HepG2 (cell line): Measurements from ENCODE around the gene CTRB2. TPM values are rescaled to one million over a fixed set of nuclear protein-coding genes. Genes with fewer than 3 reads are reported as not detected.

ENCODE experiments used
- ELF3 ChIP-seq: IDR thresholded peaks from 2 replicates; pipeline ENCODE4 v1.6.1; 2016; ENCODE audit warnings: missing genetic modification reagents, missing compliant biosample characterization
- ESRRA ChIP-seq: sonication (generic); formaldehyde crosslinking; IDR thresholded peaks from 2 replicates; pipeline ENCODE4 v1.5.1; 2020; ENCODE audit warnings: mild to moderate bottlenecking, low read depth, missing genetic modification reagents
- FOXA3 ChIP-seq: IDR thresholded peaks from 2 replicates; pipeline ENCODE4 v1.6.1; 2016; ENCODE audit warnings: missing genetic modification reagents, missing compliant biosample characterization
- KMT2A ChIP-seq: sonication (generic); formaldehyde crosslinking; IDR thresholded peaks from 2 replicates; pipeline ENCODE4 v1.4.0; 2020; ENCODE audit warnings: missing genetic modification reagents
- MXI1 ChIP-seq: IDR thresholded peaks from 3 replicates; pipeline ENCODE4 v1.6.1; 2012; ENCODE audit warnings: low read depth, low read length, inconsistent platforms, borderline replicate concordance
- MYNN ChIP-seq: sonication (generic); formaldehyde crosslinking; IDR thresholded peaks from 2 replicates; pipeline ENCODE4 v1.4.0; 2020; ENCODE audit warnings: mild to moderate bottlenecking, low read depth, missing genetic modification reagents
- NBN ChIP-seq: fragments of 450-650 bp; conservative IDR thresholded peaks from 2 replicates; pipeline ENCODE4 v1.6.1; 2017
- NFE2 ChIP-seq: sonication (generic); formaldehyde crosslinking; IDR thresholded peaks from 2 replicates; pipeline ENCODE4 v1.4.0; 2020; ENCODE audit warnings: missing genetic modification reagents
- SAP130 ChIP-seq: IDR thresholded peaks from 2 replicates; pipeline ENCODE4 v1.6.1; 2016; ENCODE audit warnings: low read depth
- SIN3A ChIP-seq: IDR thresholded peaks from 2 replicates; pipeline ENCODE4 v1.6.1; 2011; ENCODE audit warnings: low read depth, mild to moderate bottlenecking, control low read depth, low read length, borderline replicate concordance
- SNAPC4 ChIP-seq: sonication (generic); formaldehyde crosslinking; IDR thresholded peaks from 2 replicates; pipeline ENCODE4 v1.4.0; 2020; ENCODE audit warnings: mild to moderate bottlenecking, missing genetic modification reagents
- UBTF ChIP-seq: sonication (generic); formaldehyde crosslinking; IDR thresholded peaks from 2 replicates; pipeline ENCODE4 v1.4.0; 2020; ENCODE audit warnings: mild to moderate bottlenecking, missing genetic modification reagents
- ZBTB37 ChIP-seq: sonication (generic); formaldehyde crosslinking; IDR thresholded peaks from 2 replicates; pipeline ENCODE4 v1.4.0; 2020; ENCODE audit warnings: mild to moderate bottlenecking, missing genetic modification reagents
- ZFY ChIP-seq: sonication (generic); formaldehyde crosslinking; IDR thresholded peaks from 2 replicates; pipeline ENCODE4 v1.4.0; 2020; ENCODE audit warnings: missing genetic modification reagents
- ZNF12 ChIP-seq: sonication (generic); formaldehyde crosslinking; IDR thresholded peaks from 2 replicates; pipeline ENCODE4 v1.5.0; 2020; ENCODE audit warnings: missing genetic modification reagents
- ZNF292 ChIP-seq: sonication (generic); formaldehyde crosslinking; IDR thresholded peaks from 2 replicates; pipeline ENCODE4 v1.8.1; 2022; ENCODE audit warnings: mild to moderate bottlenecking, low read depth, missing genetic modification reagents, borderline replicate concordance
- ZNF326 ChIP-seq: sonication (generic); formaldehyde crosslinking; IDR thresholded peaks from 2 replicates; pipeline ENCODE4 v1.4.0; 2020; ENCODE audit warnings: missing genetic modification reagents, borderline replicate concordance
- ZNF468 ChIP-seq: sonication (generic); formaldehyde crosslinking; IDR thresholded peaks from 2 replicates; pipeline ENCODE4 v1.8.0; 2022; ENCODE audit warnings: mild to moderate bottlenecking, moderate library complexity, missing genetic modification reagents
- ZNF781 ChIP-seq: sonication (generic); formaldehyde crosslinking; IDR thresholded peaks from 2 replicates; pipeline ENCODE4 v1.5.1; 2020; ENCODE audit warnings: borderline replicate concordance, mild to moderate bottlenecking, missing genetic modification reagents; ENCODE audit errors: not compliant biosample characterization
- ZSCAN31 ChIP-seq: sonication (generic); formaldehyde crosslinking; IDR thresholded peaks from 2 replicates; pipeline ENCODE4 v1.5.0; 2020; ENCODE audit warnings: low read depth, mild to moderate bottlenecking, missing genetic modification reagents
- polyA plus RNA-seq, 8 experiments: library from polyadenylated mRNA; depleted of rRNA in 3 of 8; stranded (reverse) in 7 of 8; unstranded in 1 of 8; fragments of >200 nt; fragmentation: Illumina TruSeq in 4 of 8; extraction: Trizol in 4 of 8; gene quantifications; 2 replicates each; pipeline versions ENCODE4 v1.2.1 to v1.2.3, GENCODE V29; 2011 to 2016; ENCODE audit warnings: low read depth in 4 of 8, missing spikeins in 1 of 8, mixed read lengths in 1 of 8; ENCODE audit not compliant: insufficient read depth in 1 of 8
- total RNA-seq, 5 experiments: library from RNA; depleted of rRNA; stranded (reverse); fragments of >200 nt; fragmentation: Illumina TruSeq; extraction: Trizol; gene quantifications; 2 replicates each; pipeline ENCODE4 v1.2.3, GENCODE V29; 2016; ENCODE audit warnings: low read depth in 1 of 5

Gene CTRB2
- total and polyA plus RNA-seq, 2 of the 13 experiments (the other 11 are each of a cell fraction or from before 2014, with no cell fraction given) = 0.13 TPM; not detected in 1

GRCh38 chr16:75251280-75252048, 44.5 kb upstream of the CTRB2 start, which contains the start of gene BCAR1 (continued):
- TF ChIP-seq ZSCAN31 (CRISPR knock-in tag) = no peak
- TF ChIP-seq SAP130 = peak; percentile 42
- no peak for TF ChIP-seq ZNF292 (CRISPR knock-in tag)
- TF ChIP-seq ZNF12 (CRISPR knock-in tag) = no peak
- TF ChIP-seq ELF3 (CRISPR knock-in tag) = peak; percentile 4; the same call in 1 of the 2 replicates
- peak; percentile 87 for TF ChIP-seq ZFY
- TF ChIP-seq ZNF326 (CRISPR knock-in tag) = no peak
- peak; percentile 15; the same call in 1 of the 2 replicates for TF ChIP-seq SIN3A
- no peak for TF ChIP-seq ZBTB37
- TF ChIP-seq NFE2 (CRISPR knock-in tag) = no peak
- TF ChIP-seq ESRRA (CRISPR knock-in tag) = peak; percentile 2; the same call in 1 of the 2 replicates
- no peak for TF ChIP-seq ZNF781 (CRISPR knock-in tag)
- 0 out of 2 replicates have a peak, but pooled peaks have one; percentile 6 for TF ChIP-seq FOXA3 (CRISPR knock-in tag)
- peak; percentile 13; the same call in 1 of the 3 replicates for TF ChIP-seq MXI1
- TF ChIP-seq KMT2A (CRISPR knock-in tag) = peak; percentile 67; the same call in 1 of the 2 replicates
- 0 out of 2 replicates have a peak, but pooled peaks have one; percentile 24 for TF ChIP-seq ZNF468 (CRISPR knock-in tag)
- TF ChIP-seq NBN = no peak
- peak; percentile 76 for TF ChIP-seq UBTF (CRISPR knock-in tag)
- 0 out of 2 replicates have a peak, but pooled peaks have one; percentile 57 for TF ChIP-seq MYNN (CRISPR knock-in tag)
- TF ChIP-seq SNAPC4 (CRISPR knock-in tag) = no peak; the same call in 1 of the 2 replicates
